Ascending aorta (tissue), 2 donors: ENCODE results near the gene GAD1. TPM values are rescaled to one million over a fixed set of nuclear protein-coding genes. Genes with fewer than 3 reads are reported as not detected.

Experiments
- DNase-seq, 2 donors: peaks; one replicate each; pipeline ENCODE4 v3.0.0-alpha.2; 2019; ENCODE audit warnings: low spot score in 2 of 2
- H3K27ac ChIP-seq, 2 donors: fragments of 200-600 bp; sonication (generic); one replicate each; pipeline ENCODE4 v1.5.1; 2016 to 2017; ENCODE audit warnings: mild to moderate bottlenecking in 1 of 2
- H3K27me3 ChIP-seq: fragments of 200-600 bp; sonication (generic); one replicate; pipeline ENCODE4 v1.5.1; 2017
- H3K36me3 ChIP-seq, 2 donors: fragments of 200-600 bp; sonication (generic); one replicate each; pipeline ENCODE4 v1.5.1; 2016
- H3K4me1 ChIP-seq, 2 donors: fragments of 200-600 bp; sonication (generic); one replicate each; pipeline ENCODE4 v1.5.1; 2016 to 2017; ENCODE audit warnings: mild to moderate bottlenecking in 1 of 2
- H3K4me3 ChIP-seq, 2 donors: fragments of 200-600 bp; sonication (generic); one replicate each; pipeline ENCODE4 v1.5.1; 2016 to 2017; ENCODE audit warnings: mild to moderate bottlenecking in 1 of 2
- H3K9me3 ChIP-seq, 2 donors: fragments of 200-600 bp; sonication (generic); one replicate each; pipeline ENCODE4 v1.5.1; 2016
- CTCF ChIP-seq, 3 experiments: fragments of 200-600 bp in 2 of 3; fragments of 450-650 bp in 1 of 3; sonication (generic) in 2 of 3; IDR thresholded peaks; one replicate each; pipeline ENCODE4 v1.5.1; 2016 to 2019; ENCODE audit warnings: antibody characterized with exemption in 3 of 3, mild to moderate bottlenecking in 1 of 3, moderate library complexity in 1 of 3
- intact Hi-C: fragments of 100-400 bp; cut with DNase I; formaldehyde crosslinking; loops from one replicate; pipeline ENCODE4 v1.15.1; 2023
- total RNA-seq: library from RNA; depleted of rRNA; stranded (reverse); fragments of >200 nt; gene quantifications from one replicate; pipeline ENCODE4 v1.1.0, GENCODE V29; 2016

Gene GAD1
- total RNA-seq, 1 donor from 2014 or later: 0.96 TPM

- DNase-seq: no peak
- Histone ChIP-seq H3K27me3 (no peaks in the 10 kb centered on the region), H3K9me3 (no peaks in the 10 kb centered on the region), H3K4me1 (peaks cover 21 to 38% of the 10 kb centered on the region in 2 donors), H3K27ac (no peak overlapping the region), H3K4me3 (peak overlapping the region; percentile 28 to 60), H3K36me3 (no peaks in the 10 kb centered on the region)
- no peak for TF ChIP-seq CTCF (IDR thresholded peaks at IDR 0.05)
- intact Hi-C loops: no loop called here
Observed at GRCh38 chr2:170821531-170822289, 5.0 kb downstream of the GAD1 start.

- DNase-seq: no peak
- Histone ChIP-seq H3K9me3 (no peaks in the 10 kb centered on the region), H3K27ac (peak overlapping the region in 1 of 2 donors; percentile 67), H3K4me3 (peak overlapping the region; percentile 50 to 60), H3K4me1 (peaks cover 19 to 33% of the 10 kb centered on the region in 2 donors), H3K27me3 (no peaks in the 10 kb centered on the region), H3K36me3 (no peaks in the 10 kb centered on the region)
- TF ChIP-seq CTCF (IDR thresholded peaks at IDR 0.05): peak in 1 of 3 experiments; percentile 27
- intact Hi-C loops: no loop called here
Observed at GRCh38 chr2:170822290-170823087, 5.8 kb downstream of the GAD1 start.

- H3K27ac ChIP-seq: peak overlapping the region in 1 of 2 donors; percentile 67
- H3K36me3 ChIP-seq: no peaks in the 10 kb centered on the region
- intact Hi-C loops: no loop called here
- no peaks in the 10 kb centered on the region for H3K9me3 ChIP-seq
- peaks cover 19 to 33% of the 10 kb centered on the region in 2 donors for H3K4me1 ChIP-seq
- TF ChIP-seq CTCF (IDR thresholded peaks at IDR 0.05): no peak
- no peaks in the 10 kb centered on the region for H3K27me3 ChIP-seq
- peak overlapping the region; percentile 50 to 60 for H3K4me3 ChIP-seq
- DNase-seq: no peak
Observed at GRCh38 chr2:170823088-170823897, 6.6 kb downstream of the GAD1 start.

GRCh38 chr2:170823898-170824215 is 7.2 kb downstream of the GAD1 start:
- Histone ChIP-seq H3K27ac (peak overlapping the region in 1 of 2 donors; percentile 67), H3K36me3 (no peaks in the 10 kb centered on the region), H3K4me1 (peaks cover 19 to 29% of the 10 kb centered on the region in 2 donors), H3K4me3 (peak overlapping the region; percentile 50 to 60), H3K27me3 (no peaks in the 10 kb centered on the region), H3K9me3 (no peaks in the 10 kb centered on the region)
- TF ChIP-seq CTCF (IDR thresholded peaks at IDR 0.05): no peak
- intact Hi-C loops: no loop called here
- no peak for DNase-seq

GRCh38 chr2:170824526-170825015 is 7.9 kb downstream of the GAD1 start:
- Histone ChIP-seq H3K4me1 (peaks cover 19 to 26% of the 10 kb centered on the region in 2 donors), H3K36me3 (no peaks in the 10 kb centered on the region), H3K4me3 (no peak overlapping the region), H3K27me3 (no peaks in the 10 kb centered on the region), H3K27ac (peak overlapping the region in 1 of 2 donors; percentile 67), H3K9me3 (no peaks in the 10 kb centered on the region)
- intact Hi-C loops: no loop called here
- DNase-seq: no peak
- no peak for TF ChIP-seq CTCF (IDR thresholded peaks at IDR 0.05)
